Fibroblast of peridontal ligament (primary cell): Measurements from ENCODE around the gene ZNF574.
"Not testable (repeated sequence)": the region's sequence is repeated elsewhere in the genome, so short reads cannot be mapped to it uniquely, and the experiment has no call there.

Experiments used
- DNase-seq: peaks from one replicate; pipeline ENCODE4 v3.0.0-alpha.2; 2010; ENCODE audit errors: extremely low read depth

The ZNF574 gene, protein sequence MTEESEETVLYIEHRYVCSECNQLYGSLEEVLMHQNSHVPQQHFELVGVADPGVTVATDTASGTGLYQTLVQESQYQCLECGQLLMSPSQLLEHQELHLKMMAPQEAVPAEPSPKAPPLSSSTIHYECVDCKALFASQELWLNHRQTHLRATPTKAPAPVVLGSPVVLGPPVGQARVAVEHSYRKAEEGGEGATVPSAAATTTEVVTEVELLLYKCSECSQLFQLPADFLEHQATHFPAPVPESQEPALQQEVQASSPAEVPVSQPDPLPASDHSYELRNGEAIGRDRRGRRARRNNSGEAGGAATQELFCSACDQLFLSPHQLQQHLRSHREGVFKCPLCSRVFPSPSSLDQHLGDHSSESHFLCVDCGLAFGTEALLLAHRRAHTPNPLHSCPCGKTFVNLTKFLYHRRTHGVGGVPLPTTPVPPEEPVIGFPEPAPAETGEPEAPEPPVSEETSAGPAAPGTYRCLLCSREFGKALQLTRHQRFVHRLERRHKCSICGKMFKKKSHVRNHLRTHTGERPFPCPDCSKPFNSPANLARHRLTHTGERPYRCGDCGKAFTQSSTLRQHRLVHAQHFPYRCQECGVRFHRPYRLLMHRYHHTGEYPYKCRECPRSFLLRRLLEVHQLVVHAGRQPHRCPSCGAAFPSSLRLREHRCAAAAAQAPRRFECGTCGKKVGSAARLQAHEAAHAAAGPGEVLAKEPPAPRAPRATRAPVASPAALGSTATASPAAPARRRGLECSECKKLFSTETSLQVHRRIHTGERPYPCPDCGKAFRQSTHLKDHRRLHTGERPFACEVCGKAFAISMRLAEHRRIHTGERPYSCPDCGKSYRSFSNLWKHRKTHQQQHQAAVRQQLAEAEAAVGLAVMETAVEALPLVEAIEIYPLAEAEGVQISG

DNA sequence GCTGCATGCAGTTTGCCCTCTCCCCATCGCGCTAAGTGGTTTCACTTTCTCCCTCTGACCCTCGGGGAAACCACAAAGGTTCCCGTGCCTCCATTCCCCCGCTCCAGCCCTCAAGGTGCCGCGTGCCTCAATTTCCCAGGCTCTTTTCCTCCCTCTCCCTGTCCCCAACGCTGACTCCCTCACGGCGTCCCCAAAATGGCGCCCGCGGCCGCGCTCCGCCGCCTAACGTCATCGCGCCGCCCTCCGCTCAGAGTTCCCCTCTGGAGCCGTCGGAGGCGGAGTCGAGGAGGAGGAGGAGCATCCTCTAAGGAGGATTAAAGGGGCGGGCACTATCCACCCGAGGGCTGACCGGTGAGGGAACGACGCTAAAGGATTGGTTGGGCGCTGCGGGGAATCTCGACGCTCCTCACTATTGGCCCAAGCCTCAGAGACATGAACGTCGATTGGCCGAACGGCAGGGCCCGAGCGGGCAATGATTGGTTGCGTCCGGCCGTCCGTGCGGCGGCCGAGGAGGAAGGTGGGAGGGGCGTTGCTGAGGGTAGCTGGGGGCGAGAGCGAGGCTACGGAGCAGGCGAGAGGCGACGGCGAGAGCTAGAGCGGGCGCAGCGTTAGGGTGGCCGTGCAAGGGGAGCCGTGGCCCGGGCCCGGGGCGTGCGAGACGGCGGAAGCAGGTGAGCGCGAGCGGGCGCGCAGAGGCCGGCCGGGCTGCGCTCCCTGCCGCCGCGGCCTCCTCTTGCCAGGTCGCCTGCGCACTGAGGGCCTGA, at the start of gene ZNF574:
ZNF574 (plus strand) TSS at position 551 of the 764 bp plus-strand sequence. CDS start 2,441 bp downstream, outside the sequence.
- DNase-seq, result peak; percentile 99

DNA sequence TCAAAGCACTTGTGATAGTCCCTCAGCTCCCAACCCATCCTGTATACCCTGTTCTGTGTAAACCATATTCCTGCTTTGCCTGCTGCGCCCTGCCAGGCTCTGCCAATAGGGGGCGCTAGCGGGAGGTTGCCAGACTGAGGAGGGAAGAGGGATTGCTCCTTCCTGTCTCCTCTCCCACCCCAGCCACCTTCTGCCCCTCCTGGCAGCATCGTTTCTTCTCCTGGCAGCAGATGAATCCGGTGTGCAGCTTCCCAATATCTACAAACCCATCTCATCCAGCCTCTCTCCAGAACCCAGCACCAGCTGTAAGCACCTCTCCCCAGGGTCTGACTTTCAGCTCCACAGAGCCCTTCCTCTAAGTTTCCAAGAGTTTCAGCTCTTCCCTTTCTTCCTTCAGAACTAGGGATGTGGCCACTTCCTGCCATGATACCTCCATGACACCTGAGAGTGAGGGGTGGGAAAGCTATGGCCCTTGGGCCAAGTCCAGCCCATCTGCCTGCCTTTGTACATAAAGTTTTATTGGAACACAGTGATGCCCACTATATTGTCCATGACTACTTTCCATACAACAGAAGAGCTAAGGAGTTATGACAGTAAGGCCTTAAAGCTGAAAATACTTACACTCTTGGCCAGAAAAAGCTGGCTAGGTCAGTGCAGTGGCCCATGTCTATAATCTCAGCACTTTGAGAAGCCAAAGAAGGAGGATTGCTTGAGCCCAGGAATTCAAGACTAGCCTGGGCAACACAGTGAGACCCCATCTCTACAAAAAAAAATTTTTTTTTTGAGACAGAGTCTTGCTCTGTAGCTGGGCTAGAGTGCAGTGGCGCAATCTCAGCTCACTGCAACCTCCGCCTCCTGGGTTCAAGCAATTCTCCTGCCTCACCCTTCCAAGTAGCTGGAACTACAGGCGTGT, 47.4 kb upstream of the ZNF574 start:
- DNase-seq, result no peak

DNA sequence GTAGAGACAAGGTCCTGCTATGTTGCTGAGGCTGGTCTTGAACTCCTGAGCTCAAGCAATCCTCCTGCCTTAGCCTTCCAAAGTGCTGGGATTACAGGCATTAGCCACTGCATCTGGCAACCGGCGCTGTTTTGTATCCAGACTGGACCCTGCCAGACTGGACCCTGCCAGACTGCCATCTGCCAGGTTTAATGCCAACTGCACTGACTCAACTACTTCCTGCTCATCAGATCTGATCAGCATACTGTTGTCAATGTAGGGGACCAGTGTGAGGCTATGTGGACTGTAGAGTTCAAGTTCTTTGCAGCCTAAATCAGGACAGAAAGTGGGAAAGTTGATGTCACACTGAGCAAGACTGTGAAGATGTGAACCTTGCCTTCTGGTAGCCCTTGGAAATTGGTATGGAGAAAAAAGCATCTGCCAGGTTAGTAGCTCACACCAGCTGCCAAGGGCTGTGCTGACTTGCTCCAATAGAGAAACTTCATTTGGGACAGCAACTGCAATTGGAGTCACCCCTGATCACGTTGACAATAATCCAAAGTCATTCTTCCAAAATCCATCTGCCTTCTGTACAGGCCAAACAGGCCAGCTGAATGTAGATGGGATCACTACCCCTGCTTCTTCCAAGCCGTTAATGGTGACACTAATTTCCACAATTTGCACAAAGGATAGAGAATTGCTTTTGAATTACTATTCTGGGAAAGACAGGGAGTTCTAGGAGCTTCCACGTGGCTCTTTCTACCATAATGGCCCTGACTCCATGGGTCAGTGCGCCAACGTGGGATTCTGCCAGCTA, 45.1 kb upstream of the ZNF574 start:
- DNase-seq, result no peak

DNA sequence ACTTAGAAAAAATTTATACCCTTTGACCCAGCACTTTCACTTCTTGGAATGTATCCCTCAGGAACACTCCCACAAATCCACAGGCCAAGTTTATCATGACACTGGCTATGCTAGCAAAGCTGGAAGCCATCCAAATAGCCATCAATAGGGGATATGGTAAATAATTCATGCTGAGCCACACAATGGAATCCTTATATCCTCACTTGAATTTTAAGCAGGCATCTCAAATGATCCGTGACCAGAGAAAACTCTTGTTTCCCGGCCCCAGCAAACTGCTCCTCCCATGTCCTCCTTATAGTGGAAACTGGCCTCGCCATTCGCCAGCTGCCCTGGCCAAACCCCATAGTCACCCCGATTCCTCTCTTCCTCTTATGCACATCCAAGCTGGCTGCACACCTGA, 43.5 kb upstream of the ZNF574 start:
- no peak for DNase-seq

DNA sequence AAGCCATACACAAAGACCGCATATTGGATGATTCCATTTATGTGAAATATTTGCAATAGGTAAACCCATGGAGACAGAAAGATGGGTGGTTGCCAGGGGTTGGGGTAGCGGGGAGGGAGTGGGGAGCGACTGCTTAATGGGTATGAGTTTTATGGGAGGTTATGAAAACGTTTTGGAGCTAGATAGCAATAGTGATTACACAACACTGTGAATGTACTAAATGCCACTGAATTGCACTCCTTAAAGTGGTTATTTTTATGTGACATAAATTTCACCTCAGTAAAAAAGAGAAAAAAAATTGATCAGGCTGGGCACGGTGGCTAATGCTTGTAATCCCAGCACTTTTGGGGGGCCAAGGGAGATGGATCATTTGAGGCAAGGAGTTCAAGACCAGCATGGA, 42.6 kb upstream of the ZNF574 start:
- no peak for DNase-seq

DNA sequence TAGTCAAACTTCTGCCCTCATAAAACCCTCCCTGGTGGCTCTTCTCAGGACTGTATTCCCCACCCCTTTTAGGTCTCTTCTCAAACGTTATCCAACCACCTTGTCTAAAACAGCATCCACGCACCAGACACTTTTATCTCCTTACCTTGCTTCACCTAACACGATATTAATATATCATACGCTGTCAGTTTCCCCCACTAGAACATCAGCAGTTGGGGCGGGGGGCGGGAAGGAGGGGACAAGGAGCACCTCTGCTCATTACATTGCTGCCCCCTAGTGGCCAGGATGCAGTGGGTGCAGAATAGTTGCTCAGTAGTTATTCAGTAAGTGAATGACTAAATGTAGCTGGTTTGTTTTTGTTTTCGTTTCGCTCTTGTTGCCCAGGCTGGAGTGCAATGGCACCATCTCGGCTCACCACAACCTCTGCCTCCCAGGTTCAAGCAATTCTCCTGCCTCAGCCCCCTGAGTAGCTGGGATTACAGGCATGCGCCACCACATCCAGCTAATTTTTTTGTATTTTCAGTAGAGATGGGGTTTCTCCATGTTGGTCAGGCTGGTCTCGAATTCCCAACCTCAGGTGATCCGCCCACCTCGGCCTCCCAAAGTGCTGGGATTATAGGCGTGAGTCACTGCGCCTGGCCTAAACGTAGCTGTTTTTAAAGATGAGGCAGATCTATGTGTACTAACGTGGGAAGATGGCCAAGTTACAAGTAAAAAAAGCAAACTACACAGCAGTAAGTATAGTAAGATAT, 41.1 kb upstream of the ZNF574 start:
- peak; percentile 61 for DNase-seq

DNA sequence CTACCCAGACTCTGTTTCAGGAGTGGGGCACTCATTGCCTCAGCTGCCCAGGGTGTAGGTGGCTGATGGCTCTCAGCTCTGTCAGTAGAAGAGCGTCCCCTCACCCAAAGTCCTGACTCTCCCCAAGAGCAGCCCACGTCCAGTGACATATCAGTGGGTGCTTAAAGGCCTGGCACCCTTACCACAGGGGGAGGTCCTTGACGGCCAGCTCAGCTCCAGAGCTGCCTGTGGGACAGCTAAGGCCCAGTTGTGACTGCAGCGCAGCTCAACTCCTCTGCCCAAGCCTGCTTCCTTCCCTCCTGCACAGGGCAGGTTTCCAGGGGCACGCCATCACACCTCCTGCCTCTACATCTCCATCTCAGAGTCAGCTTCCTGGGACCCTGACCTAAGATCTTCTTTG, 38.3 kb upstream of the ZNF574 start:
- no peak for DNase-seq

DNA sequence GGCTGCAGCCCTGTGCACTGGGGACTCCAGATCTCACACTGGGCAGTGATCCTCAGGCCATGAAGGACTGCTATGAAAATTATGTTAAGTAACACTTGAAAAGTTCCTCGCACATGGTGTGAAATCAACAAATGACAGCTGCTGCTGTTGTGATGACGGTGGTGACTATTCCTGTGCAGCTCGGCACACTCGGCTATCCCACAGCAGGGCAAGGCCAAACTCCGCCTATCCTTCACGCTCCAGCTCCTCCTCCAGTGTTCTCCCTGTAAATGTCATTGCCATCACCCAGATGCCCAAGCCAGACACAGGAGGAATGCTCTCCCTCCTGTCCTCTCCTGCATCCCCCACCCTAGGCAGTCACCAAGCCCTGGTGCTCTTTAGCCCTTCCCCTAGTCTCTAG, 37.3 kb upstream of the ZNF574 start:
- DNase-seq, result no peak

DNA sequence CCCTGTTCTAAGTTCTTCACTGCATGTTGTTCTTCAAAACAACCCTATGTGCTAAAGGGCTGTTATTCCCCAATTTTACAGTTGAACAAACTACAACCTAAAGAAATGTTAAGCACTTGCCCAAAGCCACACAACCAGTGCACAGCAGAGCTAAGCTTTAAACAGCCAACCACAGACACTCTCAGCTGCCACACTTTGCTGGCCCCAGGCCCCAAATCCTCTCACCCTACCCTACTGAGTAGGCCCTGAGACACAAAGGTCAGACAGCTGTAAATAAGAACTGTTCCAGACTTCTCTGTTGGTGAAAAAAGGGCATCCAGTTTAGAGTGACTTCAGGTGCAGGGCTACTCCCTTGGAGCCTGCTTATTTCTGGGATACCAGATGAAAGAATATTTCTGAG, 35.9 kb upstream of the ZNF574 start:
- no peak for DNase-seq

DNA sequence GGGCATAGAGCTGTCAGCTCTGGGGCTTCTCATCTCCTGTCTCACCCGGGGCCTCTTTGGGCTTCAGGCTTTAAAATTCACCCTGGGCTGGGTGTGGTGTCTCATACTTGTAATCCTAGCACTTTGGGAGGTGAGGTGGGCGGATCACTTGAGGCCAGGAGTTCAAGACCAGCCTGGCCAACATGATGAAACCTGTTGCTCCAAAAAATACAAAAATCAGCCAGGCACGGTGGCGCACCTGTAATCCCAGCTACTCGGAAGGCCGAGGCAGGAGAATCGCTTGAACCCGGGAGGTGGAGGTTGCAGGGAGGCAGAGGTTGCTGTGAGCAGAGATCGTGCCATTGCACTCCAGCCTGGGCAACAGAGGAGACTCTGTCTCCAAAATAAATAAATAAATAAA, 35.5 kb upstream of the ZNF574 start:
- DNase-seq, result not testable (repeated sequence)

DNA sequence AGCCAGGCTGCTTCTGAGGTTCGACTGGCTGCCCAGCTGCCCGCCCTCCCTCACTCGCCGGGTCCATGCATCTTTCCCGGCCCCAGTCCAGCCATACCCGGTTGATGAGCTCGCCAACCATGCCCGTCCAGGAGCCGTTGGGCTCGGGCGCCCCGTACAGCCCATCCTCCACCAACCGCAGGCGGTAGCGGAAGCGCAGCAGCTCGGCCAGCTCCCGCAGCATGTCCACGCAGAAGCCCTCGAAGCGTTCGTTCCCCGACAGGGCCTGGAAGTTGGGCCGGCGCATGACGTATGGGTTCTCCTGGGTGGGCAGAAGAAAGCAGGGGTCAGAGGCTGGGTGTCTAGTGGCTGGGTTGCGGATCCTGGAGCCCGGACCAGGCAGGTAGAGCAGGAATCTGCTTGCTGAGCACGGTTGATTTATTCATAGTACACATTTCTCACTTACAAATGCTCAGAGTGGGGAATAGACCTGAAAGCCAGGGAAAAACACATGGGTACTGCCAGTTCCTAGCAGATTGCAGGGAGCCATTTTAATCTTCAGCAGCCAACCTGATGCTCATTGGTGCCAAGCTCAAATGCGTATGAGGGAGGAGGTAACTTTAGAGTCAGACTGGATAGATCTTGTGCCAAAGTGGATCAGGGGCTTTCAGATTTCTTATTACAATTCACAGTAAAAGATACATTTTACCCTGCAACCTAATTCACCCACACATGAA, 33.4 kb upstream of the ZNF574 start:
- DNase-seq, result no peak

DNA sequence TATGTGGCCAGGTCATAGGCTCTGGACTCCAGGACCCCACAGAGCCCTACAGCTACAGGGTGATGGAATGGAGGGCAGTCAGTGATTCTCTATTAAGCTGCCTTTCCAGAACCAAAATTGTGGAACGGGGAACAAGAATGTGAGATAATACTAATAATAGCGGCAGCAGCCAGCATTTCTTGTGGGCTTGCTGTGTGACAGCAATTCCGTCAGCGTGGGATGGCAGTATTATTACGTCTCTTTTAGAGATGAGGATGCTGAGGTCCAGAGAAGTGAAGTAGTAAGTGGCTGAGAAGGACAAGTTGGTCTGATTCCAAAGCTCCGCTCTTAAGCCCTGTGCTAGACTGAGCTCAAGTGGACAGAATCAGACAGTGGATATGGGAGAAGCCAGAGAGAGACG, 30.4 kb upstream of the ZNF574 start:
- DNase-seq, result no peak

DNA sequence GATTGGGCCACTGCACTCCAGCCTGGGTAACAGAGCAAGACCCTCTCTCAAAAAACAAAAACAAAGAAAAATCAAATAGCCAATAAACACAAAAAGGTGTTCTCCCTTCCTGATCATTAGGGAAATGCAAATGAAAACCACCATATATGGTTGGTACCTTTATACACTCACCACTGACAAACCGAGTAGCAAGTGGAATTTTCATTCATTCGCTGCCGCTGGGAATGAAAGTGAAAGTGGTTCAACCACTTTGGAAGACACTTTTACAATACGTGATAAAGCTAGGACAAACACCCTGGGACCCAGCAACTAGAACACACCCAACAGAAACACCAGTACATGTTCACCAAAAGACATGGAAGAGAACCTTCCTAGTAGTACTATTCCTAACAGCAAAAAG, 27.0 kb upstream of the ZNF574 start:
- DNase-seq, result peak; percentile 6

DNA sequence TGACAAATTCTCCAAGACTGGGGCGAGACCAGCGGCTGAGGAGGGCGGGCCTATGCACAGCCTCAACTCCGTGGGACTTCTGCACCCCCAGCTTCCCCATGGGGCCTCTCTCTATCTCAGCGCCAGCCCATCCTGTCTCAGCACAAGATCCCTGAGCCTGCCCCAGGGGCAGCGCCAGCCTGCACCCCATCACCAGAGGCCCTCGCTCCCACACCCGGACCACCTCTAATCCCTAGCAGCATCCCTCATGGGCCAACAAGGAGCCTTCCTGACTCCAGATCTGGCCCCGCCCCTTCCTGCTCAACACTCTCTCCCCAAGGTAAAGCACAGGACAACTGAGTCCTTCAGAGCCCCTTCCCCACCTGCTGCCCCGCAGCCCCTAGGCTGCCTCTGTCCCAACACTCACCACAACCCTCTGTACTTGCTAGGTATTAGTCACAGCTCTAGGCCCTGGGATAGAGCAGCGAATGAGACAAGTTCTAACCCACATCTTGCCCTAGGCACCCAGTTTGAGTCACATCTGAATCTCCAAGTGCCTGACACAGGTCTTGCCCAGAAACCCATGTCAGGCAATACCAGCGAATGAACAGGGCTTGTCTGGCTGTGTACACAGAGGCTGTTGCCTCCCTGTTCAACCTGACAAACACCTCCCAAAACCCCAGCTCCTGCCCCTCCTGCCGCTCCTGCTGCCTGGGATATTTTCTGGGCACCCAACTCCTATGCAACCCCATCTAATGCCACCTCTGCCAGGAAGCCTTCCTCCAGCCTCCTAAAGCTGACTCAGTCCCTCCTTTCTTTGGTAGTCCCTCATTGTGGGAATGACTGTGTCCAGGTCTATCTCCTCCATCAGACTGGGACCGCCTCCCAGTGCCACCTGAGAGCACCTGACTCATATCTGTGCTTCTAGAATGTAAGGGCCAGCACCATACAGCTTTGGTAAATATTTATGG, 24.5 kb upstream of the ZNF574 start:
- DNase-seq, result no peak

DNA sequence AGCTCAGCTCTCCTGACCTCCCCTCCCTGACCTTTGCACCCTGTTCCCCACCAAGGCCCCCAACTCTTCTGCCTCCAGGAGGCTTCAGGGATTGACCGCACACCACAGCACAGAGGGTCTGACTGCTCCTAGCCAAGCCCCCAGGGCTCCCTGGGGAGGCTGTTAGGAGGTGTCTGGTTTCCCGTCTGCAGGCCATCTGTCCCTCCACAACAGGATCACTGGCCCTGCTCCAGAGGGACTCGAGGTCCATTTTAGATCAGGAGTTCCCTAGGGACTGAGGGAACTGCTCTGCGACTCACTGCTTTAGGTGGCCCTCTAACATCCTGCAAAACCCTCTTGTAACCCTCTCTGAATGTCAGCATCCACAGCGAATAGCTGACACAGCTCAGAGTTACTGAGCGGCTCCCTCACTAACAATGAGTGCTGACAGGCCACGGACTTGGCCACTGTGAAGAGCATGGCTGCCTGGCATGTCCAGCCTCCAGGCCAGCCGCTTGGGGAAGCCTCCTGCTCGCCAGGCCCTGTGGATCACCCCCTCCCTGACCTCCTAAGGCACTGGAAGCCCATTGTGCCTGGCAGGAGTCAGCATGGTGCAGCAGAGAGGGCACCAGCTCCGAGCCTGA, 23.6 kb upstream of the ZNF574 start:
- no peak for DNase-seq

DNA sequence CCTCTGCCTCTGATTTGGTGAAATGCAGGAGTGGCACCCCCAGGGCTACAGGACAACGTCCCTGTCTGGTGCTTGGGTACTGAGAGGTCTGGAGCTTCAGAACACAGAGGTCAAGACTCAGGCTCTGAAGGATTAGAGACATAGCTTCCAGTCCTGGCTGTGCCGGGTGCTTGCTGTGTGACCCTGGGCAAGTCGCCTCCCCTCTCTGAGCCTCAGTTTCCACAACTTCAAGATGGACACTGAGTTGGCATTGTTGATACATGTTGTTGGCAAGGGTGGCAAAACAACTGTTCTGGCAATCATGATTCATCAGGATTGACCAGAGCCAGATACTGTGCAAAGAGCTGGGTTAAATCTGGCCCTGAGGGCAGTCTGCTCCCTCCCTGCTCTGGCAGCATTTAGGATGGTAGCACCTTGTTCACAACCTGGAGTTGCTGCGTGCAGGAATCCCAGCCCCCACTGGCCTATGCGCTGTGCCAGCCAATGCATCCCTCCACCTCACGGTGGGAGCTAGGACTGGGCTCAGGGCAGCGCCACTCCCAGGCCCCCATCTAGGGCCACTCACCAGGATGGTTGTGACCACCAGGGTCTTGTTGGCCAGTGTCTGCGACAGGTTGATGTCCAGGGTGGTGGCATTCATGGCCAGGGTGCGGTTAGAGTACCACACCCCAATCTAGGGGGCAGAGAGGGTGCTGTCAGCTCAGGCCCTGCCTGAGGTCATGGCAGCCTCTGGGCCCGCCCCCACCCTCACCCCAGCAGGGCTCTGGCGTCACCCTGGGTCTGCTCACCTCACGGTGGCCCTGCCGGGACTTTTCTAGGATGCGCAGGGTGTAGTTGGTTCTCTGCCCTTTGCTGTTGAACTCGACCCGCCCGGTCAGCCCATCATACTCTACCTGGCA, 22.7 kb upstream of the ZNF574 start:
- no peak for DNase-seq
